ENCODE data around the gene CYBA. TPM values are rescaled to one million over a fixed set of nuclear protein-coding genes. Genes with fewer than 3 reads are reported as not detected.

CYBA gene
- total and polyA plus RNA-seq, 10 of the 15 experiments (the other 5 are each of a cell fraction or from before 2014, with no cell fraction given) = 0.55 to 598 (median 258) TPM

GRCh38 chr16:88662843-88663606 lies 12.2 kb upstream of the CYBA start, which contains the start of gene MVD (continued):
- TF ChIP-seq, protein P1, sequence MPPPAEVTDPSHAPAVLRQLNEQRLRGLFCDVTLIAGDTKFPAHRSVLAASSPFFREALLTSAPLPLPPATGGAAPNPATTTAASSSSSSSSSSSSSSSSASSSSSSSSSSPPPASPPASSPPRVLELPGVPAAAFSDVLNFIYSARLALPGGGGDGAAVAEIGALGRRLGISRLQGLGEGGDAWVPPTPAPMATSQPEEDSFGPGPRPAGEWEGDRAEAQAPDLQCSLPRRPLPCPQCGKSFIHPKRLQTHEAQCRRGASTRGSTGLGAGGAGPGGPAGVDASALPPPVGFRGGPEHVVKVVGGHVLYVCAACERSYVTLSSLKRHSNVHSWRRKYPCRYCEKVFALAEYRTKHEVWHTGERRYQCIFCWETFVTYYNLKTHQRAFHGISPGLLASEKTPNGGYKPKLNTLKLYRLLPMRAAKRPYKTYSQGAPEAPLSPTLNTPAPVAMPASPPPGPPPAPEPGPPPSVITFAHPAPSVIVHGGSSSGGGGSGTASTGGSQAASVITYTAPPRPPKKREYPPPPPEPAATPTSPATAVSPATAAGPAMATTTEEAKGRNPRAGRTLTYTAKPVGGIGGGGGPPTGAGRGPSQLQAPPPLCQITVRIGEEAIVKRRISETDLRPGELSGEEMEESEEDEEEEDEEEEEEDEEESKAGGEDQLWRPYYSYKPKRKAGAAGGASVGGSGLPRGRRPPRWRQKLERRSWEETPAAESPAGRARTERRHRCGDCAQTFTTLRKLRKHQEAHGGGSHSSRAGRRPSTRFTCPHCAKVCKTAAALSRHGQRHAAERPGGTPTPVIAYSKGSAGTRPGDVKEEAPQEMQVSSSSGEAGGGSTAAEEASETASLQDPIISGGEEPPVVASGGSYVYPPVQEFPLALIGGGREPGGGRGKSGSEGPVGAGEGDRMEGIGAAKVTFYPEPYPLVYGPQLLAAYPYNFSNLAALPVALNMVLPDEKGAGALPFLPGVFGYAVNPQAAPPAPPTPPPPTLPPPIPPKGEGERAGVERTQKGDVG (CRISPR knock-in tag; IDR thresholded peaks at IDR 0.05) = no peak
- TF ChIP-seq MTA2 (IDR thresholded peaks at IDR 0.05; ENCODE audit: low read depth) = no peak
- TF ChIP-seq, protein P2, sequence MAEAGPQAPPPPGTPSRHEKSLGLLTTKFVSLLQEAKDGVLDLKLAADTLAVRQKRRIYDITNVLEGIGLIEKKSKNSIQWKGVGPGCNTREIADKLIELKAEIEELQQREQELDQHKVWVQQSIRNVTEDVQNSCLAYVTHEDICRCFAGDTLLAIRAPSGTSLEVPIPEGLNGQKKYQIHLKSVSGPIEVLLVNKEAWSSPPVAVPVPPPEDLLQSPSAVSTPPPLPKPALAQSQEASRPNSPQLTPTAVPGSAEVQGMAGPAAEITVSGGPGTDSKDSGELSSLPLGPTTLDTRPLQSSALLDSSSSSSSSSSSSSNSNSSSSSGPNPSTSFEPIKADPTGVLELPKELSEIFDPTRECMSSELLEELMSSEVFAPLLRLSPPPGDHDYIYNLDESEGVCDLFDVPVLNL (IDR thresholded peaks at IDR 0.05; ENCODE audit: low read depth, low read length) = no peak
- TF ChIP-seq MYC (IDR thresholded peaks at IDR 0.05; ENCODE audit: insufficient read depth, insufficient read length, insufficient replicate concordance, low read length, severe bottlenecking) = peak; percentile 37
- peak; percentile 97 for TF ChIP-seq LARP7 (IDR thresholded peaks at IDR 0.05)
- TF ChIP-seq CBFB (IDR thresholded peaks at IDR 0.05; ENCODE audit: low read depth) = 0 out of 2 replicates have a peak, but pooled peaks have one; percentile 20
- TF ChIP-seq TCF7 (IDR thresholded peaks at IDR 0.05; ENCODE audit: borderline replicate concordance) = no peak
- TF ChIP-seq, protein P3, sequence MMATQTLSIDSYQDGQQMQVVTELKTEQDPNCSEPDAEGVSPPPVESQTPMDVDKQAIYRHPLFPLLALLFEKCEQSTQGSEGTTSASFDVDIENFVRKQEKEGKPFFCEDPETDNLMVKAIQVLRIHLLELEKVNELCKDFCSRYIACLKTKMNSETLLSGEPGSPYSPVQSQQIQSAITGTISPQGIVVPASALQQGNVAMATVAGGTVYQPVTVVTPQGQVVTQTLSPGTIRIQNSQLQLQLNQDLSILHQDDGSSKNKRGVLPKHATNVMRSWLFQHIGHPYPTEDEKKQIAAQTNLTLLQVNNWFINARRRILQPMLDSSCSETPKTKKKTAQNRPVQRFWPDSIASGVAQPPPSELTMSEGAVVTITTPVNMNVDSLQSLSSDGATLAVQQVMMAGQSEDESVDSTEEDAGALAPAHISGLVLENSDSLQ (IDR thresholded peaks at IDR 0.05) = peak; percentile 41; the same call in 1 of the 2 replicates
- peak; percentile 69; the same call in 1 of the 2 replicates for TF ChIP-seq YY1 (IDR thresholded peaks at IDR 0.05; ENCODE audit: low read depth, low read length)
- TF ChIP-seq, protein P4, sequence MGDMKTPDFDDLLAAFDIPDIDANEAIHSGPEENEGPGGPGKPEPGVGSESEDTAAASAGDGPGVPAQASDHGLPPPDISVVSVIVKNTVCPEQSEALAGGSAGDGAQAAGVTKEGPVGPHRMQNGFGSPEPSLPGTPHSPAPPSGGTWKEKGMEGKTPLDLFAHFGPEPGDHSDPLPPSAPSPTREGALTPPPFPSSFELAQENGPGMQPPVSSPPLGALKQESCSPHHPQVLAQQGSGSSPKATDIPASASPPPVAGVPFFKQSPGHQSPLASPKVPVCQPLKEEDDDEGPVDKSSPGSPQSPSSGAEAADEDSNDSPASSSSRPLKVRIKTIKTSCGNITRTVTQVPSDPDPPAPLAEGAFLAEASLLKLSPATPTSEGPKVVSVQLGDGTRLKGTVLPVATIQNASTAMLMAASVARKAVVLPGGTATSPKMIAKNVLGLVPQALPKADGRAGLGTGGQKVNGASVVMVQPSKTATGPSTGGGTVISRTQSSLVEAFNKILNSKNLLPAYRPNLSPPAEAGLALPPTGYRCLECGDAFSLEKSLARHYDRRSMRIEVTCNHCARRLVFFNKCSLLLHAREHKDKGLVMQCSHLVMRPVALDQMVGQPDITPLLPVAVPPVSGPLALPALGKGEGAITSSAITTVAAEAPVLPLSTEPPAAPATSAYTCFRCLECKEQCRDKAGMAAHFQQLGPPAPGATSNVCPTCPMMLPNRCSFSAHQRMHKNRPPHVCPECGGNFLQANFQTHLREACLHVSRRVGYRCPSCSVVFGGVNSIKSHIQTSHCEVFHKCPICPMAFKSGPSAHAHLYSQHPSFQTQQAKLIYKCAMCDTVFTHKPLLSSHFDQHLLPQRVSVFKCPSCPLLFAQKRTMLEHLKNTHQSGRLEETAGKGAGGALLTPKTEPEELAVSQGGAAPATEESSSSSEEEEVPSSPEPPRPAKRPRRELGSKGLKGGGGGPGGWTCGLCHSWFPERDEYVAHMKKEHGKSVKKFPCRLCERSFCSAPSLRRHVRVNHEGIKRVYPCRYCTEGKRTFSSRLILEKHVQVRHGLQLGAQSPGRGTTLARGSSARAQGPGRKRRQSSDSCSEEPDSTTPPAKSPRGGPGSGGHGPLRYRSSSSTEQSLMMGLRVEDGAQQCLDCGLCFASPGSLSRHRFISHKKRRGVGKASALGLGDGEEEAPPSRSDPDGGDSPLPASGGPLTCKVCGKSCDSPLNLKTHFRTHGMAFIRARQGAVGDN (IDR thresholded peaks at IDR 0.05) = peak; percentile 33; the same call in 1 of the 2 replicates
- TF ChIP-seq RFX5 (IDR thresholded peaks at IDR 0.05; ENCODE audit: low read depth, low read length) = peak; percentile 91
- TF ChIP-seq ZNF274 (IDR thresholded peaks at IDR 0.05; ENCODE audit: insufficient read depth, insufficient read length) = no peak
- TF ChIP-seq HDGF (IDR thresholded peaks at IDR 0.05) = peak; percentile 90
- no peak for TF ChIP-seq CEBPB (IDR thresholded peaks at IDR 0.05; ENCODE audit: borderline replicate concordance in 1 of 2, low read depth in 2 of 2, low read length in 2 of 2)
- TF ChIP-seq SRF (IDR thresholded peaks at IDR 0.05; ENCODE audit: low read depth in 2 of 2, low read length in 2 of 2) = no peak; a peak in 1 of 4 replicates
- no peak for TF ChIP-seq ESRRA (IDR thresholded peaks at IDR 0.05; ENCODE audit: low read length)
- TF ChIP-seq, protein P5, sequence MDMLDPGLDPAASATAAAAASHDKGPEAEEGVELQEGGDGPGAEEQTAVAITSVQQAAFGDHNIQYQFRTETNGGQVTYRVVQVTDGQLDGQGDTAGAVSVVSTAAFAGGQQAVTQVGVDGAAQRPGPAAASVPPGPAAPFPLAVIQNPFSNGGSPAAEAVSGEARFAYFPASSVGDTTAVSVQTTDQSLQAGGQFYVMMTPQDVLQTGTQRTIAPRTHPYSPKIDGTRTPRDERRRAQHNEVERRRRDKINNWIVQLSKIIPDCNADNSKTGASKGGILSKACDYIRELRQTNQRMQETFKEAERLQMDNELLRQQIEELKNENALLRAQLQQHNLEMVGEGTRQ (IDR thresholded peaks at IDR 0.05; ENCODE audit: borderline replicate concordance, low read depth, low read length) = no peak; the same call in 1 of the 2 replicates
- peak; percentile 49; the same call in 1 of the 2 replicates for TF ChIP-seq RB1 (IDR thresholded peaks at IDR 0.05; ENCODE audit: borderline replicate concordance)

Data from GM12878 (cell line).